PC-3 (cell line): ENCODE data around the gene EPS8.

Source experiments
- CTCF ChIP-seq: fragments of 300-600 bp; sonication (generic); conservative IDR thresholded peaks from 2 replicates; pipeline ENCODE4 v1.5.1; 2017; ENCODE audit warnings: antibody characterized with exemption, low read depth, mild to moderate bottlenecking, low read length
- EZH2 ChIP-seq: fragments of 300-600 bp; sonication (generic); IDR thresholded peaks from one replicate; pipeline ENCODE4 v1.6.1; 2017; ENCODE audit warnings: antibody characterized with exemption, mild to moderate bottlenecking, low read length; ENCODE audit not compliant: unreplicated experiment
- EZH2phosphoT487 ChIP-seq: fragments of 300-600 bp; sonication (generic); IDR thresholded peaks from 2 replicates; pipeline ENCODE4 v1.6.1; 2018; ENCODE audit warnings: mild to moderate bottlenecking, antibody characterized with exemption, low read length, borderline replicate concordance

DNA sequence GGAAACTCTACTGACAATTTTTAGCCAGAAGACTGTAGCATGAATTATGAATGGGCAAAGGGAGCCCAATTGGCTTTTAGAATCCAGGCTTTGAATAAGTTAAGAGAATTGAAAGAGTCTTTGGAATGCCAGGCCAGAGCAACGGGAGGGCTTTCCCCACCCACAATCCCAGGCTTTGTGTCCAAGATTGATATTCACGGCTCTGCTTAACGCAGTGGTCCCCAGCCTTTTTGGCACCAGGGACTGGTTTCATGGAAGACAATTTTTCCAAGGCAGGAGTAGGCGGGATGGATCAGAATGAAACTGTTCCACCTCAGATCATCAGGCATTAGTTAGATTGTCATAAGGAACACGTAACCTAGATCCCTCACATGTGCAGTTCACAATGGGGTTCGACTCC is 79.6 kb downstream of the EPS8 start:
- TF ChIP-seq CTCF (no peak), EZH2phosphoT487 (no peak), EZH2 (no peak)
